K562 (cell line): ENCODE measurements around the gene GAPVD1. TPM values are rescaled to one million over a fixed set of nuclear protein-coding genes. Genes with fewer than 3 reads are reported as not detected.
A peak's percentile ranks its signal among the peaks of the same experiment; 100 is the strongest.

Experiments
- CC2D1A ChIP-seq: fragments of 450-650 bp; IDR thresholded peaks from 2 replicates; pipeline ENCODE4 v1.6.1; 2017; ENCODE audit warnings: mild to moderate bottlenecking
- CREM ChIP-seq: IDR thresholded peaks from 2 replicates; pipeline ENCODE4 v1.6.1; 2014; ENCODE audit warnings: antibody characterized with exemption, low read depth
- DNMT1 ChIP-seq: fragments of 450-650 bp; IDR thresholded peaks from 2 replicates; pipeline ENCODE4 v1.6.1; 2016; ENCODE audit warnings: antibody characterized with exemption, mild to moderate bottlenecking
- E2F5 ChIP-seq: sonication (generic); formaldehyde crosslinking; IDR thresholded peaks from 2 replicates; pipeline ENCODE4 v1.8.0; 2022; ENCODE audit warnings: mild to moderate bottlenecking, missing genetic modification reagents
- FOXA1 ChIP-seq: fragments of 450-650 bp; IDR thresholded peaks from 2 replicates; pipeline ENCODE4 v1.6.1; 2016; ENCODE audit warnings: mild to moderate bottlenecking, borderline replicate concordance
- HEY1 ChIP-seq: fragments of 250-450 bp; sonication (Bioruptor Pico); IDR thresholded peaks from 2 replicates; pipeline ENCODE4 v1.5.0; 2020; ENCODE audit warnings: mild to moderate bottlenecking, moderate library complexity, borderline replicate concordance
- IRF9 ChIP-seq: fragments of 450-650 bp; IDR thresholded peaks from 2 replicates; pipeline ENCODE4 v1.6.1; 2016; ENCODE audit warnings: missing biosample characterization, missing genetic modification characterization
- JUND ChIP-seq, 2 experiments: IDR thresholded peaks; 2 replicates in 1 of 2; 3 replicates in 1 of 2; pipeline ENCODE4 v1.6.1; 2011; ENCODE audit warnings: borderline replicate concordance in 2 of 2, low read depth in 2 of 2, low read length in 2 of 2, improper control_type of control experiment in 1 of 2, missing biosample characterization in 1 of 2, missing genetic modification characterization in 1 of 2, missing genetic modification reagents in 1 of 2
- MCM3 ChIP-seq: fragments of 450-650 bp; IDR thresholded peaks from 2 replicates; pipeline ENCODE4 v1.6.1; 2016
- MITF ChIP-seq: IDR thresholded peaks from 2 replicates; pipeline ENCODE4 v1.6.1; 2014; ENCODE audit warnings: antibody characterized with exemption
- PPARD ChIP-seq: fragments of 250-450 bp; sonication (Bioruptor Pico); IDR thresholded peaks from 2 replicates; pipeline ENCODE4 v1.8.0; 2022; ENCODE audit warnings: inconsistent platforms, mild to moderate bottlenecking, moderate library complexity
- SMAD1 ChIP-seq: fragments of 150-350 bp; IDR thresholded peaks from 2 replicates; pipeline ENCODE4 v1.6.1; 2014; ENCODE audit warnings: low read length, low read depth; ENCODE audit not compliant: partially characterized antibody
- TSHZ1 ChIP-seq: fragments of 250-450 bp; sonication (Bioruptor Pico); IDR thresholded peaks from 2 replicates; pipeline ENCODE4 v1.4.0; 2020; ENCODE audit warnings: mild to moderate bottlenecking, moderate library complexity
- ZBTB34 ChIP-seq: fragments of 250-450 bp; sonication (Bioruptor Pico); IDR thresholded peaks from 2 replicates; pipeline ENCODE4 v1.8.0; 2021; ENCODE audit warnings: mild to moderate bottlenecking, moderate library complexity
- ZBTB9 ChIP-seq: fragments of 450-650 bp; formaldehyde crosslinking; IDR thresholded peaks from 2 replicates; pipeline ENCODE4 v1.4.0; 2020; ENCODE audit warnings: mild to moderate bottlenecking, moderate library complexity
- ZFP30 ChIP-seq: fragments of 250-450 bp; sonication (Bioruptor Pico); IDR thresholded peaks from 2 replicates; pipeline ENCODE4 v1.8.0; 2022; ENCODE audit warnings: moderate library complexity, mild to moderate bottlenecking, inconsistent platforms, borderline replicate concordance
- polyA plus RNA-seq, 8 experiments: library from polyadenylated mRNA; depleted of rRNA in 4 of 8; stranded (reverse) in 5 of 8; unstranded in 3 of 8; fragments of >200 nt; fragmentation: Nextera tagmentation in 2 of 8; fragmentation: Illumina TruSeq in 1 of 8; extraction: Ambion mirVana in 2 of 8; extraction: Trizol in 1 of 8; gene quantifications; 2 replicates each; pipeline versions ENCODE4 v1.2.1 to v1.2.3, GENCODE V29; 2011 to 2014; ENCODE audit warnings: inconsistent platforms in 1 of 8, missing spikeins in 1 of 8
- total RNA-seq, 7 experiments: library from RNA; depleted of rRNA in 6 of 7; stranded (reverse); fragments of >200 nt in 6 of 7; fragmentation: Illumina TruSeq in 2 of 7; extraction: Trizol in 2 of 7; gene quantifications; 2 replicates each; pipeline versions ENCODE4 v1.2.1 to v1.2.3, GENCODE V29; 2011 to 2021; ENCODE audit warnings: low replicate concordance in 1 of 7

The GAPVD1 gene
- total and polyA plus RNA-seq, 9 of the 15 experiments (the other 6 are each of a cell fraction or from before 2014, with no cell fraction given), result 9.5 to 66.1 (median 45.5) TPM

GRCh38 chr9:125241000-125241862, 20.4 kb upstream of the GAPVD1 start, which contains the start of gene HSPA5 (continued):
- TF ChIP-seq ZBTB34 (CRISPR knock-in tag) (no peak), TSHZ1 (CRISPR knock-in tag) (no peak), DNMT1 (no peak), MCM3 (no peak), PPARD (no peak), ZBTB9 (peak; percentile 65; the same call in 1 of the 2 replicates), SMAD1 (peak; percentile 99), FOXA1 (no peak), CC2D1A (no peak), ZFP30 (CRISPR knock-in tag) (no peak), HEY1 (CRISPR knock-in tag) (peak; percentile 79; the same call in 1 of the 2 replicates), CREM (peak; percentile 96), IRF9 (tag) (no peak), JUND (IDR thresholded peaks at IDR 0.05; ENCODE audit: borderline replicate concordance, low read depth, low read length) (peak; percentile 59), JUND (tag; IDR thresholded peaks at IDR 0.05; ENCODE audit: borderline replicate concordance, low read depth, low read length) (peak; percentile 42; the same call in 1 of the 3 replicates), MITF (no peak), E2F5 (CRISPR knock-in tag) (peak; percentile 96)
